RWPE1 (cell line): Measurements from ENCODE around the gene CNGA1.

Source experiments
- CTCF ChIA-PET: fragments of 350-600 bp; sonication (Branson Sonifier 250); formaldehyde crosslinking; extraction: SDS; loops from one replicate; lab custom pipeline; 2021; lab: Yijun Ruan, JAX
- POLR2A ChIA-PET: fragments of 400-600 bp; formaldehyde crosslinking; extraction: SDS; loops from one replicate; lab custom pipeline; 2020; ENCODE audit warnings: antibody characterized with exemption; ENCODE audit not compliant: low non-redundant PET; lab: Yijun Ruan, JAX
- DNase-seq: peaks from one replicate; pipeline ENCODE4 v3.0.0; 2012; ENCODE audit warnings: low spot score
- H3K27ac ChIP-seq: fragments of 450-650 bp; 2 replicates; pipeline ENCODE4 v1.5.1; 2017
- TF ChIP-seq, protein P1 (sequence below): fragments of 450-650 bp; conservative IDR thresholded peaks from 2 replicates; pipeline ENCODE4 v1.5.1; 2017; ENCODE audit warnings: low read depth, mild to moderate bottlenecking

CNGA1 gene

DNA sequence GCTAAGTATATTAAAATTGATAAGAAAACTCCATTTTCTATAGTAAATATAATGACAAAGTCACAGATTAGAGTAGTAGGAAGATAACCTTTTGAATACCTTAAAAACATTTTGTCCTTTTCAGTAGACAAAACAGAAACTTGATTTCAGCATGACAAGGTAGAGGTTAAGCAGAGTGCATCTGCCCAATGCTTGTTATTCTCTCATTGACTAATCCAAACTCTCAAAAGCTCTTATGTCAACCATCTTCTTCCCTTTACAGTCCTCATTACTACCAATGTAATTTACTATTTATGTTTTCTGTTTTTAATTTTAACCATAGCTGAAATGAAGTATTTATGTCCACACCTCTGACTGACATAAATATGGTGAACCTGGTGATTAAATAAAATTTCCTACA lies 11.2 kb upstream of the CNGA1 start:
- TF ChIP-seq, protein P1, sequence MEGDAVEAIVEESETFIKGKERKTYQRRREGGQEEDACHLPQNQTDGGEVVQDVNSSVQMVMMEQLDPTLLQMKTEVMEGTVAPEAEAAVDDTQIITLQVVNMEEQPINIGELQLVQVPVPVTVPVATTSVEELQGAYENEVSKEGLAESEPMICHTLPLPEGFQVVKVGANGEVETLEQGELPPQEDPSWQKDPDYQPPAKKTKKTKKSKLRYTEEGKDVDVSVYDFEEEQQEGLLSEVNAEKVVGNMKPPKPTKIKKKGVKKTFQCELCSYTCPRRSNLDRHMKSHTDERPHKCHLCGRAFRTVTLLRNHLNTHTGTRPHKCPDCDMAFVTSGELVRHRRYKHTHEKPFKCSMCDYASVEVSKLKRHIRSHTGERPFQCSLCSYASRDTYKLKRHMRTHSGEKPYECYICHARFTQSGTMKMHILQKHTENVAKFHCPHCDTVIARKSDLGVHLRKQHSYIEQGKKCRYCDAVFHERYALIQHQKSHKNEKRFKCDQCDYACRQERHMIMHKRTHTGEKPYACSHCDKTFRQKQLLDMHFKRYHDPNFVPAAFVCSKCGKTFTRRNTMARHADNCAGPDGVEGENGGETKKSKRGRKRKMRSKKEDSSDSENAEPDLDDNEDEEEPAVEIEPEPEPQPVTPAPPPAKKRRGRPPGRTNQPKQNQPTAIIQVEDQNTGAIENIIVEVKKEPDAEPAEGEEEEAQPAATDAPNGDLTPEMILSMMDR, result no peak
- POLR2A ChIA-PET, result no interaction called here
- no peak for DNase-seq
- no peak overlapping the region for H3K27ac ChIP-seq
- CTCF ChIA-PET, result no interaction called here

DNA sequence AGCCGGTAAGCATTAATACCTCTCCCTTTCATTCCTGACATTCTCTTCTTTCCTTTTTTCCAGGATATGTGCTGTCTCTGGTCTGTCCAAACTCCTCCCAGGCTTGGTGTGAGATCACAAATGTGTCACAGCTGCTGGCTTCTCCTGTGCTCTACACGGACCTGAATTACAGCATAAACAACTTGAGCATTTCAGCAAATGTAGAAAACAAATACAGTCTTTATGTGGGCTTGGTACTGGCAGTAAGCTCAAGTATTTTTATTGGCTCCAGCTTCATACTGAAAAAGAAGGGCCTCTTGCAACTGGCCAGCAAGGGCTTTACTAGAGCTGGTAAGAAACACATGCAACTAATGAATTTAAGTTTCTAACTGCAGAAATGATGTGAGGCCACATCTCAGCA lies 8.5 kb upstream of the CNGA1 start:
- H3K27ac ChIP-seq, result no peak overlapping the region
- ChIA-PET POLR2A (no interaction called here), CTCF (no interaction called here)
- TF ChIP-seq, protein P1, result no peak
- no peak for DNase-seq

DNA sequence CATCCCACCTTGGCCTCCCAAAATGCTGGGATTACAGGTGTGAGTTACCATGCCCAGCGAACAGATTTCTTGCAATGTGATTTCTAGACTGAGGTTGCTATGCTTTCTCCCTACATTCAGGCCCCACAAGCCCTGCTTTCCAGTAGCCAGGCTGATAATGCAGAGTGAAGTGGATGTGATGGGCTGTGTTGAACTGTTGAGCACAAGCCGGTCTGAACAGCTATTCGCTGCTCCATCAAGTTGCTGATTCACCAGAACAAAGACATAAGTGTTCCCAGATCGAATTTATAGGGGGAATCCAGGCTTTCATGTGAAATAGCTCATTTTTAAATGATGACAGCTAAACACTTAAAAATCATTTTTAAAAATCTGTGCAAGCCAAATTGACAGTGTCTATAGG lies 8.0 kb upstream of the CNGA1 start:
- ChIA-PET CTCF (no interaction called here), POLR2A (no interaction called here)
- no peak overlapping the region for H3K27ac ChIP-seq

DNA sequence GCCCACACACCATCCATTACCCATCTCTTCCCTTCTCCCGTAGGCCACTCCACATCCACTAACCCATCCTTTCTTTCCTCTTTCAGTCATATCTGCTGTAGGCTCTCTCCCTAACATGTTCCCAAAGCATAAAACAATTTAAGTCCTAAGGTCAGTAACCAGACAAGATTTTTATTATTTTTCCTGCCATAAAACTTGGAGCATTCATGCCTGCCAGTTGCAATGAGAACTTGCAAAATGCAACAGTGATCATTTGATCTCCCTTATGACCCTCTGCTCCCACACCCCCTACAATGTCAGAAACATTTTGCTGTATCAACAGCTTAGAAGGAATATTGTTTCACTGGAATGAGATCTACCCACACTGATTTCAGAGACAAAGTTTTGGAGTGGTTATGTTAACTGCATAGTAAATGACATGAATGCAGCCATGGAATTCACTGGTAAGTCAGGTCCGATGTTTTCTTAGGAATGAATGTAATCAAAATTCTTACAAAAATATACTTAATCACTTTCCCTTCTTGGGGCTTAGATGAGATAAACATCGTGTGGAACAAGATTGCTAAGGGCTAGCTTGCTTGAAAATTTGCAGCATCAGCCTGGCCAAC lies 5.8 kb upstream of the CNGA1 start:
- CTCF ChIA-PET, result no interaction called here
- TF ChIP-seq, protein P1, result no peak
- DNase-seq, result no peak
- no peak overlapping the region for H3K27ac ChIP-seq
- POLR2A ChIA-PET, result no interaction called here

More for the DNA sequence above, 8.0 kb upstream of the CNGA1 start:
- TF ChIP-seq, protein P1, result no peak
- no peak for DNase-seq

DNA sequence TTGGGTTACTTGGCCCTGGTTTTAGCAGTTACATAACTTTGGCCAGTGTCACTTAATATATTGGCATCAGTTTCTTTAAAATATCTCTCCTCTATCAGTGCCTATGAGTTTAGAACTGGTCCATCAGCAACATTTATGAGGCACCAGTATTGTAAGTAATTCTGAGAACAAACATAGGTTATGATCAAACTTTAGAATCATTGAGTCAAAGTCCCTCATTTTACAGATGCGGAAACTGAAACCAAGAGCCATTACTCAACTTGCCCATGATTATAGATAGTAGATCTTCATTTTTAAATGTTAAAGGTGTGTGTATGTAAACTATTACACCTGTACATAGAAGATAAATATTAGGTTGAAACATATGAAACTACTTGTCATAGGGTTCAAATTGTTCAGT lies 4.6 kb upstream of the CNGA1 start:
- TF ChIP-seq, protein P1, result no peak
- POLR2A ChIA-PET, result no interaction called here
- H3K27ac ChIP-seq, result no peak overlapping the region
- no peak for DNase-seq
- CTCF ChIA-PET, result interaction anchor here (0.6 kb wide), 1 partner anchor 14 kb away, joined by 3 read pairs; no protein-coding TSS in a partner anchor

DNA sequence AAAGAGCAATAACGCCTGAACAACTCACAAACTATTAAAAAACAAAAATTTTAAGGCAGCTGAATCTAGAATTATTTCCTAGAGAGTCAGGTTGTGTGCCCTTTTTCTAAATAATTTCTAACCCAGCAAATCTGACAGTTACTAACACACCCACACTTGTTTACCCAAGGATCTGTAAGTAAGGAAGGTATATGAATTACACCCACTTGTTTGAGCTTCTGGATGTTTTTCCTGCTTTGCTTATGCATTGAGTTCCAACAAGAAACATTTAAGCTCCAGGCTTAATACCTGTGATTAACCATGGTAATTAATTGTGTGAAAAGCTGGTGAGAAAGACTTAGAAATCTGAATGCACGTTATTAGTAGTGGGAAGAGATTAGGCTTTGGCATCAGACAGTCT lies 1.6 kb upstream of the CNGA1 start:
- TF ChIP-seq, protein P1, result no peak
- H3K27ac ChIP-seq, result no peak overlapping the region
- POLR2A ChIA-PET, result no interaction called here
- CTCF ChIA-PET, result interaction anchor here (0.7 to 0.9 kb wide), 2 partner anchors 15 to 16 kb away, joined by 5 read pairs; no protein-coding TSS in a partner anchor
- no peak for DNase-seq
